Stimulated activated CD8-positive, alpha-beta memory T cell treated with anti-CD3 and anti-CD28 coated beads, Interleukin-15, amount 100 ng/mL, for 1 hour (primary cell): Measurements from ENCODE around the gene LDAF1.
"Not testable (repeated sequence)": the region's sequence is repeated elsewhere in the genome, so short reads cannot be mapped to it uniquely, and the experiment has no call there.

Experiments
- DNase-seq: peaks from one replicate; pipeline ENCODE4 v3.0.0-alpha.2; 2020; ENCODE audit warnings: low read depth

The LDAF1 gene

DNA sequence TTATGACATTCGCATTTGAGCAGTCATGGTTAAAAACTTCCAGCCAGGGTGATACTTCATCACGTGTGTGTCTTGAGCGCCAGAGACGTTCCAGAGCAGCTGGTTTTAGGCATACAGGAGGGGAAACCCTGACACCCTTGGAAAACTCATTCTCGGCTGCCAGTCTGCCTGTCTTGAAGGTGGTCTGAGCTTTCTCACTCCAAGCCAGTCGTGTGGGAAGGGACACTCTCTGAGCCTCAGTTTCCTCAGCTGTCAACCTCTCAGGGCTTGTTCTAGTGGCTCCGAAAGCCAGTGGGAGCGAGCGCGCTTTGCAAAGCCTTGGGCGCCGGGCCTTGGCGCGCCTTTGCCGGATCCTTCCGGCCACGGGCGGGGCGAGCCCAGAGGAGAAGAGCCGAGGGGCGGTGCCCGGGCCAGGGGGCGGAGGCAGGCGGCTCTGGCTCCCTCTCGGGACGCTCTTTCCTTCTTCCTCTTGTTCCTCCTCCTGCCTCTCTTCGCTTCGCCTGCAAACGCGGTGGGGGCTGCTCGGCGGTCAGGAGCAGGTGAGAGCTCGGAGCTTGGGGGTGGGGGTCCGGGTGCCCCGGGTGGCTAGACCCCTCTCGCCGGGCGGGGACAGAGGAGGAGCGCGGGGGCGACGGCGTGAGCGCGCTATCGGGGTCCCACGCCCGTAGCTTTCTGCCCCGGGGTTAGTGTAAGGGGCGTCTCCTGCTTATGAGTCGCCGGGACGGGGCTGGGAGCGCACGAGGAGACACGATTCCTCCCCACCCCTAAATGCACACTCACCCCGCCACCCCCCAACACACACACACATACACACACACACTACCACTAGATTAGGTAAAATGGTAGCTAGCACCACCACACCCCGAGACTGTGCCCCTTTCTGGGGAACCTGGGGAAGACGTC is at the start of gene LDAF1:
TSS of gene LDAF1 (plus strand) at position 467 of the 903 bp plus-strand sequence. CDS start 2,509 bp downstream, outside the sequence.
- peak; percentile 50 for DNase-seq

DNA sequence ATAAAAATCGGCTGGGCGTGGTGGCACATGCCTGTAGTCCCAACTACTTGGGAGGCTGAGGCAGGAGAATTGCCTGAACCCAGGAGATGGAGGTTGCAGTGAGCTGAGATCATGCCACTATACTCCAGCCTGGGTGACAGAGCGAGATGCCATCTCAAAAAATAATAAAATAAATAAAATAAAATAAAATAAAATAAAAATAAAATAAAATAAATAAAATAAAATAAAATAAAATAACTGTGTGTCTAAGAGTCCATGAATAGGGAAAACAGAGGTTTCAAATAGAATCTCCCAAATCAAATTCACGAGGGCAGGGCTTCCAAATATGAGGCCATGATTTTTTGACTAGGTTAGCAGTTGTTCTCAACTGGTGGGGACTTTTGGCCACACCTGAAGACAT is 42.9 kb upstream of the LDAF1 start:
- not testable (repeated sequence) for DNase-seq

DNA sequence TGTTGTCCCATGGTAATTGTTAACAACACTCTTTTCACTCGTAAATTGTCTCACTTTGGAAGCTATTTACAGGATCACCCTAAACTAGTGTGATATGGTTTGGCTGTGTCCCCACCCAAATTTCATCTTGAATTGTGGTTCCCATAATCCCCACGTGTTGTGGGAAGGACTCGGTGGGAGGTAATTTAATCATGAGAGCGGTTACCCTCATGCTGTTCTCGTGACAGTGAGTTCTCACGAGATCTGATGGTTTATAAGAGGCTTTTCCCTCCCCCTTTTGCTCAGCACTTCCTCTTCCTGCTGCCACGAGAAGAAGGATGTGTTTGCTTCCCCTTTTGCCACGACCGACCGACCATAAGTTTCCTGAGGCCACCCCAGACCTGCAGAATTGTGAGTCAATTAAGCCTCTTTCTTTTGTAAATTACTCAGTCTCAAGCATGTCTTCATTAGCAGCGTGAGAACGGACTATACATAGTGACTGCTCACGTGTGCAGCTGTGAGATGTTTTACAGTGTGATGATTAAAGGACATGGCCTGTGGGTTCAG is 42.3 kb upstream of the LDAF1 start:
- DNase-seq = no peak

DNA sequence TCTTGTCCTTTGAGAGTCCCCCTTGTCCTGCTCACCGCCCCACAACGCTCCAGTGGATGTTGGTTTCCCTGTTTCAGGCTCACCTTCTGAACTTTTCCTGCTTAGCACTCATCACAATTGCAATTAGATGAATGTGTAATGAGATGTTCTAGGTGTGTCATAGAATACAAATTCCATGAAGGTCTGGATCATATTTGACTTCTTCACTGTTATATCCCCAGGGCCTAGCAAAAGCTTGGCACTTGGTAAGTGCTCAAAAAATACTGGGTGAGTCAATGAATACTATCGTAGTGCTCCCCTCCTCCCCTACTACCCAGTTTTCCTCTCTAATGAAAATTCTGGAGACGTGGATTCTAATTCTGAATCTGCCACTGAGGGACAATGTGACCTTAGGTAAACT is 40.9 kb upstream of the LDAF1 start:
- no peak for DNase-seq

DNA sequence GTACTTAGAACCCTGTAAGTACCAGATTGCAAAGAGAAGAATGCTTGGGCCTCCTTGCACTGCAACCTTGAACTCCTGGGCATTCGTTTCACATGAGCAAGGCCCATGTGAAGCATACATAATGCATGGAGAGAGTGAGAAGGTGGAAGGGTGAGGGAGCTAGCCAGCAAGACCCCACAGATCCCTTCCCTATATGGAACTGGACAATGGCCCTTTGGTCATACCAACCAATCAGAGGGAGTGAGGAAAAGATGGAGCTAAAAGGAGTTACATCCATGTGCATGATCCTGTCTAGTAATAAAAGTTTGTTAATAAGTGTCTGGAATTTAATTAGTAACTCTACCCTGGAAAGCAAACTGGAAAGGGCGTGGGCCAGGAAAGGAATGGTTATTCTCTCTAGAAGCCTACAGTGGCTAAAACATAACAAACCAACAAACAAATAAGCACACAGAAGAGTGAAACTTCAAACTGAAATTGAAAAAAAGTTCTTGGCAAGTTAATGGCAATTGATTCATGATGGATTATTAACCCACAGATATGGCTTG is 37.4 kb upstream of the LDAF1 start:
- no peak for DNase-seq

DNA sequence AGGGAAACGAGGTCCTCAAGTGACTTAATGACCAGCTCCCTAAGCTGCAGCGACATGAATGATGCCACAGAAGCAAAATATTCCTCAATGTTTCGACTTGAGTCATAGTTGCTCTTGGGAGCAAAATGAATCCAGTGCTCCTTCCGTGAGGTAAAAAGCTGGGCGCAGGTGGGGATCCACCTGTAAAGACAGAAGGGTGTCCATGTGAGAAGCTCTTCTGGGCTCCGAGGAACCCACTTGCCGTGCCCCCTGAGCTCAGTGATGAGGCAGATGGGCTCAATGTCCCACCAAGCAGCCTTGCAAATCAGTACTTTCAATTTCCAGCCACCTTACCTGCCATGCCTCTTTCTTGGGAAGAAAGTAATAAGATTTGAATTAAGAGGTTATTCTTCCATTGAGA is 33.3 kb upstream of the LDAF1 start:
- no peak for DNase-seq

DNA sequence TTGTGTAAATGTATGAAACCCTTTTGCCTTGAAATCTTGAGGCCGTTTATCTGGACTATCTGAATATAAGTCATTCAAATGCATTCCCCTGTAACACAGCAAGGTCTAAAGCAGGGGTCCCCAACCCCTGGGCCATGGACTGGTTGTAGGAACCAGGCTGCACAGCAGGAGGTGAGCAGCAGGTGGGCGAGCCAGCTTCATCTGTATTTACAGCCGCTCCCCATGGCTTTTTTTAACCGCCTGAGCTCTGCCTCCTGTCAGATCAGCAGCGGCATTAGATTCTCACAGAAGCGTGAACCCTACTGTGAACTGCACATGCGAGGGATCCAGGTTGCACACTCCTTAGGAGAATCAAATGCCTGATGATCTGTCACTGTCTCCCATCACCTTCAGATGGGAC is 32.0 kb upstream of the LDAF1 start:
- no peak for DNase-seq

DNA sequence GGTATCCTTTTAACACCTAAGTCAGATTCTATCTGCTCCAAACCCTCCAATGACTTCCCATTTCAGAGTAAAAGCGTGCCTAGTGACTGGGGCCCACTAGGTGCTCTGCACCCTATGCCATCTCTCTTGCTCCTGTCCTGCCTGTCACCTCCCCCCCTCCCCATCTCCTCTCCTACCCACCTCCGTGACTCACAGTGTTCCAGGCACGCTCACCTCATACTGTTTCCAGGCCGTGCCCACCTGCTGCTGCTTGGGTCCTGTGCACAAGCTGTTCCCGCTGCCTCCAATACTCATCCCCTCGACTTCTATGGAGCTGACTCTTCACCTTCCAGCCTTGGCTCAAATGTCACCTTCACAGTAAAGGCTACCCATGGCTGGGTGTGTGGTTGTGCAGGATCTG is 29.5 kb upstream of the LDAF1 start:
- DNase-seq = no peak

DNA sequence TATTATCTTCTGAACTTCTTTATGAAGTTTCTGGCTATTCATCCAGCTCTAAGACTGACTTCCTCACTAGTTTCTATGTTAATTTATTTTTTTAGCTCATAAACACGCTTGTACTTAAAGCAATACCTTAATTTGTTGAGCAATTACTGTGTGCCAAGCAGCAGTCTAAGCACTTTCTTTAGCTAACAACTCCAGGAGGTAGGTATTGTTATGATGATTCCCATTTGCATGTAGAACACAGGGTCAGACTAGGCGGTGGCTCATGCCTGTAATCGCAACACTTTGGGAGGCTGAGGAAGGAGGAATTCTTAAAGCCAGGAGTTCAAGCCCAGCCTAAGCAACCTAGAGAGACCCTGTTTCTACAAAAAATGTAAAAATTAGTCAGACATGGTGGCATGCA is 27.7 kb upstream of the LDAF1 start:
- no peak for DNase-seq

DNA sequence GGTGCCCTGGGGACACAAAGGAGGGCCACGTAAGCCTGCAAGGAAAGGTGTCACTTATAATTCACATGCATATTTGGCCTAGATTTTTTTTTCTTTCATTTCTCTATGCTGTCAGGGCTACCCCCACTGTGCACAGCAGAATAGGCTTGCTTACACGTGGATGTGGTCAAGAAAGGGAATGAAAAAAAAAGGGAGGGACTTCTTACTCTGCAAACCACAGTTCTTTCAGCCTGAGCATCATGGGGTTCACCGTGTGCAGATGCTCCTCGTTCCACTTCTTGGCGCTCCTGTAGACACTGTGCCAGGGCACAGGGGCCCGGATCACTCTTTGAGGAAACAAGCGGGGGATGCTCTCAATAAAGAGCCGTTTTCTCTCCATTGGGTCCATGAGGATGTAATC is 24.4 kb upstream of the LDAF1 start:
- DNase-seq = no peak

DNA sequence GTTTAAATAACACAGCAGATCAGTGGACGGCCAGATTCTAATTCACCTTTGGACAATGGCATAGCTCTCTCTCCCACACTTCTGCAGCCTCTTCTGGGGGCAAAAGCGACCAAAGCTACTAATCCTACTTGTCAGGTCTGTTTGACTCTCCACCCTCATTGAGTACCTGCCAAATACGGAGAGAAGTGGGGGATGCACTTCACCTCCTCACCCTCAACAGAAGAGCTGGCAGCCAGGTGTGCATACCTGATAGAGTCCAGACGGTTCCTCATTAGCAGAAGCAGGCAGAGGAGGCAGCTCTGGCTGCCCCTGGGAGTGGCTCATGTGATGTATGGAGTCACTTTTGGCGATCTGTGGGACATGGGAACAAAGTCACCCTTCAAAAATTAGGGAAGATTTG is 12.7 kb upstream of the LDAF1 start:
- DNase-seq = no peak

DNA sequence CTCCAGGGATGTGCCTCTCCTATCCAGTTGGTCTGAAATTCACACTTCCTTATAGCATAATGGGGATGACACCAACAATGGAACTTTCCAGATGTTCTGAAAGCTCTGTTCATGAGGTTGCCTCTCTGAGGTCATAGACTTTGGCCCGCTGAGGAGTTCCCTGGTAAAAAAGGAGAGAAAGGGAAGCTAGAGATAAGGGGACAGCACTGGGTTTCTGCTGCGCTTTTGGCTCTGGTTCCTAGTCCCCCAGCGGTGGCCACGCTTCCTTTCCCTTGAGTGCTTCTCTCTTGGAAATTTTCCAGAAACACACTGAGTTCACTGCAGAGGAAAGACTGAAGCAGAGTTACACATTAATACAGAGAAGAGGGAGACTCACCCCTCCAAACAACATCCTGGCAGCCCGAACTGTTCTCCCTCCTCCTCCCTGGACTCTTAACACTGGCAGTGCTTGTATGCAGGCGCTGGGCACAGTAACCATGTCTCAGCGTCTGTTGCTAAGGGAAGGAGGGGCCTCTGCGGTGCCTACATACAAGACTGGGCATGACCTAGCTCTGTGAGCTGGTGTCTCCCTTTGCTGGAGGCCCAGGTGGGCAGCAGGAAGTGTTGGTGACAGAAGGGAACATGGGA is 8.0 kb upstream of the LDAF1 start, which contains the start of gene DNAH3:
TSS of gene DNAH3 (minus strand) at position 472 of the 627 bp plus-strand sequence. CDS start 527 bp downstream, outside the sequence.
- DNase-seq = no peak

DNA sequence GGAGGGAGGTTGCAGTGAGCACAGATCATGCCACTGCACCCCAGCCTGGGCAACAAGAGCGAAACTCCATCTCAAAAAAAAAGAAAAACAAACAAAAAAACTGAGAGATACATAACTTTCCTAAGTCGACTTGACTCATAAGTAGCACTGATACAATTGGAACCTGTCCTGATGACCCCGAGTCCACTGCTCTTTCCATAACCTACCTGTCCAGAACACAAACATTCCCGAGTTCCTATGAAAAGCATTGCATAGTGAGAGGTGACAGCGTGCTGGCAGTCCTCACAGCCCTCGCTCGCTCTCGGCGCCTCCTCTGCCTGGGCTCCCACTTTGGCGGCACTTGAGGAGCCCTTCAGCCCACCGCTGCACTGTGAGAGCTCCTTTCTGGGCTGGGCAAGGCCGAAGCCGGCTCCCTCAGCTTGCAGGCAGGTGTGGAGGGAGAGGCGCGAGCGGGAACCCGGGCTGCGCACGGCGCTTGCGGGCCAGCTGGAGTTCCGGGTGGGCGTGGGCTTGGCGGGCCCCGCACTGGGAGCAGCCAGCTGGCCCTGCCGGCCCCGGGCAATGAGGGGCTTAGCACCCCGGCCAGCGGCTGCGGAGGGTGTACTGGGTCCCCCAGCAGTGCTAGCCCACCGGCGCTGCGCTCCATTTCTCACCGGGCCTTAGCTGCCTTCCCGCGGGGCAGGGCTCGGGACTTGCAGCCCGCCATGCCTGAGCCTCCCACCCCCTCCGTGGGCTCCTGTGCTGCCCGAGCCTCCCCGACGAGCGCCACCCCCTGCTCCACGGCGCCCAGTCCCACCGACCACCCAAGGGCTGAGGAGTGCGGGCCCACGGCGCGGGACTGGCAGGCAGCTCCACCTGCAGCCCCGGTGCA is 6.1 kb upstream of the LDAF1 start:
- not testable (repeated sequence) for DNase-seq

DNA sequence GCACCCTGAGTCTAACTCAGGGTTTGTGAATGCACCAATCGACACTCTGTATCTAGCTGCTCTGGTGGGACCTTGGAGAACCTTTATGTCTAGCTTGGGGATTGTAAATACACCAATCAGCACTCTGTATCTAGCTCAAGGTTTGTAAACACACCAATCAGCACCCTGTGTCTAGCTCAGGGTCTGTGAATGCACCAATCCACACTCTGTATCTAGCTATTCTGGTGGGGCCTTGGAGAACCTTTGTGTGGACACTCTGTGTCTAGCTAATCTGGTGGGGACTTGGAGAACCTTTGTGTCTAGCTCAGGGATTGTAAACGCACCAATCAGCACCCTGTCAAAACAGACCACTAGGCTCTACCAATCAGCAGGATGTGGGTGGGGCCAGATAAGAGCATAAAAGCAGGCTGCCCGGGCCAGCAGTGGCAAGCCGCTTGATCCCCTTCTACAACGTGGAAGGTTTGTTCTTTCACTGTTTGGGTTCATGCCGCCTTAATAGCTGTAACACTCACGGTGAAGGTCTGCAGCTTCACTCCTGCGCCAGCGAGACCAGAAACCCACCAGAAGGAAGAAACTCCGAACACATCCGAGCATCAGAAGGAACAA is 5.2 kb upstream of the LDAF1 start:
- DNase-seq = not testable (repeated sequence)

DNA sequence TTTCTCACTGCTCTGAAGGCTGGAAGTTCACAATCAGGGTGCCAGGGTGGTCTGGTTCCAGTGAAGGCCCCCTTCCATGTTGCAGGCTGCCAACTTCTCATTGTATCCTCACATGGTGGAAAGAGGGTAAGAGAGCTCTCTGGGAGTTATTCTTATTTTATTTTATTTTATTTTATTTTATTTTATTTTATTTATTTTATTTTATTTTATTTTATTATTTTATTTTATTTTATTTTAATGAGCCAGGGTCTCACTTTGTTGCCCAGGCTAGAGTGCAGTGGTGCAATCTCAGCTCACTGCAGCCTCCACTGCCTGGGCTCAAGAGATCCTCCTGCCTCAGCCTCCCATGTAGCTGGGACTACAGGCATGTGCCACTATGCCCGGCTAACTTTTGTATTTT is 2.5 kb upstream of the LDAF1 start:
- not testable (repeated sequence) for DNase-seq

DNA sequence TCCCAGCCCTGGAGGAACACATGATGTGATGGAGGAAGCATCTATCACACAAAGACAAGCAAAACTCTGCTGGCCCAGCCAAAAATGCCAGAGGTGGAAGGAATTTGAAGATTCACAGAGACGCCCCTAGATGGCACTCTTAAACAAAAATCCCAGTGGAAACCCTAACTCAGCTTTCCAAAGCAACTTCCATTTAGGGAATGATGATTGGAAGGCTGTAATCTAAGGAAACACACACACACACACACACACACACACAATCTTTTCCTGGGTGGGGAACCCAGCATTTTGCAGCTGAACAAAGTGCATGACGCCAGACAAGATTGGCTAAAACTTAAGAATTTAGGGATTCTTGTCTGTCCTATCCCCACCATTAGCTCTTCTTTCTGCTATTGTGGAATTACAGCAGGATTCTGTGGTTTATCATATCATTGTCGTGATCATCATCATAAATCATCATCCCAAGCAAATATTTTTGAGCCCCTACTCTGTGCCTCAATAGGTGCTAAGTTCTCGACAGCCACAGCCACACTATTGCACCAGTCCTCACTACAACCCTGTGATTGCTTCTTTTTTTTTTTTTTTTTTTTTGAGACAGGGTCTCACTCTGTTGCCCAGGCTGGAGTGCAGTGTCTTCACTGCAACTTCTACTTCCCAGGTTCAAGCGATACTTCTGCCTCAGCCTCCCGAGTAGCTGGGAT is 1.6 kb upstream of the LDAF1 start:
- no peak for DNase-seq

DNA sequence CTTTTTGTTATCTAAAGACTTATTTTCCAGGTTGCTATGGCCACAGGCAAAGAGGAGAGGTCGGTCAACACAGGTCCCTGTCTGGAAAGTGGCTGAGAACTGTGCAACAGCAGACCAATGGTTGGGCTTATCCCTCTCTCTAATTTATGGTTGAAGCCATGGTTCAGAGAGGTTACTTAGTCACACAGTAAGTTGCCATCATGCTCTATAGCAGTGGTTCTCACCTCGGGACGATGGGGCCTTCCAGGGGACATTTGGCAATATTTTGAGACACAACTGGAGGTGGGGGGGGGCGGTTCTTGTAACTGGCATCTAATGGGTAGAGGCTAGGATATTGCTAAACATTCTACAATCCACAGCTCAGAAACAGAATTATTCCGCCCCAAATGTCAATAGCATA is 842 bp upstream of the LDAF1 start:
- DNase-seq = no peak

DNA sequence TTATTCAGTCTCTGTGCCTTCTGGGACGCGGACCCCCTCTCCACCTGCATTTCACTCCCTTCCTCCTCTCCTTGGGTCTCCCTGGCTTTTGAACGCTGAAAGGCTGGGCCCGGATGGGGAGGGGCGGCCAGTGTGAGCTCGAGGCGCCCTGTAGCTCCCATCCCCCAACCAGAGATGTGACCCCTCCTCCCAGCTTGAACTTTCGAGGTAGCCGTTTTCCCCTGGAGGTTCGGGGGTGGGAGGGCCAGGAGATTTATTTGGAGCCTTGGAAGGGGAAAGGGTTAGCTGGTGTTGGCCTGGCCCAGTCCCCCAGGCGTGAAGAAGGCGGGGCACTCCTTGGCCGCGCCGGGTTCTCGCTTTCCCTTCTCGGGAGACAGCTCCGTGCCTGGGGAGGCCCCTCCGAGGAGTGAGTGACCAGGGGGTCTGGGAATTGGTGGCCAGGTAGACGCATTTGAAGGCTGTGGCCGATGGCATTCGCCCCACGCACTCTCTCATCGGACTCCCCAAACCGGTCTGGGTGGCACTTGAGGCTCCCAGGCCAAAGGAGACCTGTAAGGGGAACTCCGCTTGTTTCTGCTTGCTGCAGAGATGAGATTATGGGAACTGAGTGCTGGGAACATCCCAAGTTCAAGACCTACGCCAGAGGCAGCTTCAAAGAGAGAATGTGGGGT is 942 bp downstream of the LDAF1 start:
- DNase-seq = no peak

DNA sequence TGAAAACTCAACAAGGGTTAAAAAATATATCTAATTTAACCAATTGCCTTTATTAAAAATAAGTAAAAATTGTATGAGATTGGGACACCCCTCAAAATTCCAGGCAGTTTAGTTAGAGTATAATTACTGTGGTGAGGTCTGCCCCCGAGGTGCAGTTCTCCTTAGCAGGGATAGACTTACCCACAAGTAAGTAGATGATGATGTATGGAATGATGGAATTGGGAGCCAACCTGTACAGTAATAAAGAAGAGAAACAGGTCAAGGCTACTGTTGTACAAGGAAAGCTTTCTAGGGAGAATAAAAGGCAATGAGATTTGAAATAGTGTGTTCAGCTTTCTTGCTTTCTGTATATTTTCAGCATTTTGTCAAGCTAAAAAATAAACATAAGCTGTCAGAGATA is 1.8 kb downstream of the LDAF1 start:
- DNase-seq = no peak

DNA sequence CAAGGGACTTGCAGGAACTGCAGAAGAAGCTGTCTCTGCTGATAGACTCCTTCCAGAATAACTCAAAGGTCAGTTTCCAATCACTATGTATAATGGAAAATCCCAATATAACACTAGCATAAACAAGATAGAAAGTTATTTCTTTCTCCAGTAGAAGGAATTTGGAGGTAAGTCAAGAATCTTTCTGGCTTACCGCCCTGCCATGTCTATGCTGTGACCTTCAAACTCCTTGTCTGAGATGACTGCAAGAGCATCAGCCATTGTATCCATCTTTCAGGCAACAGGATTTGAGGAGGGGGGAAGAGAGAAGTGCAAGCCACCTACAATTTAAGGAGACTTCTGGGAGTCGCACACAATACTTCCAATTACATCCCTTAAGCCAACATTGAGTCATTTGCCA is 2.7 kb downstream of the LDAF1 start:
- DNase-seq = no peak
